Left ventricle myocardium inferior (tissue), 1 donor: ENCODE results near the gene PQBP1. TPM values are rescaled to one million over a fixed set of nuclear protein-coding genes. Genes with fewer than 3 reads are reported as not detected.

Experiments used
- DNase-seq: peaks from one replicate; pipeline ENCODE4 v3.0.0-alpha.2; 2020
- H3K27ac ChIP-seq: fragments of 200-600 bp; replicated peaks from 2 replicates; pipeline ENCODE4 v1.8.0; 2021
- H3K27me3 ChIP-seq: fragments of 200-600 bp; 2 replicates; pipeline ENCODE4 v1.8.0; 2021; ENCODE audit warnings: low read depth
- H3K36me3 ChIP-seq: fragments of 200-600 bp; 2 replicates; pipeline ENCODE4 v1.8.0; 2021
- H3K4me1 ChIP-seq: fragments of 200-600 bp; 2 replicates; pipeline ENCODE4 v1.8.0; 2021
- H3K4me3 ChIP-seq: fragments of 200-600 bp; 2 replicates; pipeline ENCODE4 v1.8.0; 2021; ENCODE audit warnings: mild to moderate bottlenecking, moderate library complexity
- H3K9me3 ChIP-seq: fragments of 200-600 bp; replicated peaks from 2 replicates; pipeline ENCODE4 v1.8.0; 2021
- CTCF ChIP-seq: fragments of 200-600 bp; IDR thresholded peaks from 2 replicates; pipeline ENCODE4 v1.8.0; 2021; ENCODE audit warnings: antibody characterized with exemption, mild to moderate bottlenecking, borderline replicate concordance
- intact Hi-C: fragments of 100-400 bp; cut with micrococcal nuclease; formaldehyde crosslinking; loops from one replicate; pipeline ENCODE4 v1.11.0; 2022
- total RNA-seq: library from RNA; stranded (reverse); fragmentation: NEBNext Ultra II Directional; extraction: Animal tissue kit (Norgen Biotek cat#: 25700); gene quantifications from one replicate; pipeline ENCODE4 v1.2.1, GENCODE V29; 2021
- donor health status: DM: no; HTN: yes; CAD: no; lungs with severe emphysema.

PQBP1 gene
- total RNA-seq, 1 donor from 2014 or later: 60.3 TPM

GRCh38 chrX:48917139-48918001 lies 19.6 kb downstream of the PQBP1 start:
- DNase-seq: peak; percentile 86
- Histone ChIP-seq H3K4me1 (peaks cover 28% of the 10 kb centered on the region), H3K27me3 (no peaks in the 10 kb centered on the region), H3K9me3 (no peaks in the 10 kb centered on the region), H3K27ac (peak overlapping the region; percentile 84), H3K4me3 (peak overlapping the region; percentile 72), H3K36me3 (no peaks in the 10 kb centered on the region)
- intact Hi-C loops: no loop called here
- TF ChIP-seq CTCF: peak; percentile 90

- intact Hi-C loops: no loop called here
- H3K4me1 ChIP-seq: peaks cover 28% of the 10 kb centered on the region
Measured at GRCh38 chrX:48918301-48918642, 20.5 kb downstream of the PQBP1 start.

GRCh38 chrX:48918643-48919340 lies 21.1 kb downstream of the PQBP1 start, which contains the start of gene PIM2:
TSS of gene PIM2 (minus strand) at chrX:48919024. CDS start at chrX:48918834, 190 bp downstream.
- TF ChIP-seq CTCF: no peak
- DNase-seq: peak; percentile 88
- H3K4me3 ChIP-seq: peak within 1 kb of the TSS; percentile 72
- no peaks in the 10 kb centered on the region for H3K27me3 ChIP-seq
- intact Hi-C loops: no loop called here
- H3K4me1 ChIP-seq: peaks cover 28% of the 10 kb centered on the region
- H3K9me3 ChIP-seq: no peaks in the 10 kb centered on the region
- H3K27ac ChIP-seq: peak within 1 kb of the TSS; percentile 84
- peaks cover 14% of the 10 kb centered on the region for H3K36me3 ChIP-seq

More at GRCh38 chrX:48918301-48918642, 20.5 kb downstream of the PQBP1 start:
- TF ChIP-seq CTCF: no peak
- Histone ChIP-seq H3K4me3 (peak overlapping the region; percentile 72), H3K9me3 (no peaks in the 10 kb centered on the region), H3K27me3 (no peaks in the 10 kb centered on the region), H3K36me3 (peaks cover 8% of the 10 kb centered on the region), H3K27ac (peak overlapping the region; percentile 84)
- no peak for DNase-seq

- H3K36me3 ChIP-seq: peaks cover 19% of the 10 kb centered on the region
- no peak for TF ChIP-seq CTCF
- intact Hi-C loops: no loop called here
- no peak for DNase-seq
- H3K4me3 ChIP-seq: peak overlapping the region; percentile 72
- H3K27me3 ChIP-seq: no peaks in the 10 kb centered on the region
- H3K4me1 ChIP-seq: peaks cover 28% of the 10 kb centered on the region
- no peaks in the 10 kb centered on the region for H3K9me3 ChIP-seq
- H3K27ac ChIP-seq: peak overlapping the region; percentile 84
Measured at GRCh38 chrX:48919360-48919841, 21.7 kb downstream of the PQBP1 start.

GRCh38 chrX:48919947-48920717 lies 22.4 kb downstream of the PQBP1 start:
- TF ChIP-seq CTCF: no peak
- H3K4me3 ChIP-seq: no peak overlapping the region

More at GRCh38 chrX:48919947-48920717, 22.4 kb downstream of the PQBP1 start:
- Histone ChIP-seq H3K27me3 (no peaks in the 10 kb centered on the region), H3K4me1 (peaks cover 28% of the 10 kb centered on the region), H3K36me3 (peaks cover 25% of the 10 kb centered on the region), H3K9me3 (no peaks in the 10 kb centered on the region), H3K27ac (peak overlapping the region; percentile 84)
- intact Hi-C loops: no loop called here
- DNase-seq: no peak
